KOPT-K1 (cell line): ENCODE measurements around the gene ACACA.
"Not testable (repeated sequence)": the region's sequence is repeated elsewhere in the genome, so short reads cannot be mapped to it uniquely, and the experiment has no call there.

ENCODE experiments used
- H3K27ac ChIP-seq: fragments of 200-600 bp; sonication (generic); 2 replicates; pipeline ENCODE4 v1.5.1; 2016; ENCODE audit warnings: antibody characterized with exemption, mild to moderate bottlenecking, low read depth, low read length; ENCODE audit not compliant: poor library complexity, severe bottlenecking
- H3K36me3 ChIP-seq: fragments of 200-600 bp; sonication (generic); 2 replicates; pipeline ENCODE4 v1.5.1; 2017; ENCODE audit warnings: antibody characterized with exemption, mild to moderate bottlenecking, low read length, moderate library complexity; ENCODE audit not compliant: insufficient read depth
- H3K9me3 ChIP-seq: fragments of 200-600 bp; sonication (generic); 2 replicates; pipeline ENCODE4 v1.5.1; 2017; ENCODE audit warnings: antibody characterized with exemption, low read length, mild to moderate bottlenecking; ENCODE audit not compliant: insufficient read depth, poor library complexity, severe bottlenecking

Gene ACACA

DNA sequence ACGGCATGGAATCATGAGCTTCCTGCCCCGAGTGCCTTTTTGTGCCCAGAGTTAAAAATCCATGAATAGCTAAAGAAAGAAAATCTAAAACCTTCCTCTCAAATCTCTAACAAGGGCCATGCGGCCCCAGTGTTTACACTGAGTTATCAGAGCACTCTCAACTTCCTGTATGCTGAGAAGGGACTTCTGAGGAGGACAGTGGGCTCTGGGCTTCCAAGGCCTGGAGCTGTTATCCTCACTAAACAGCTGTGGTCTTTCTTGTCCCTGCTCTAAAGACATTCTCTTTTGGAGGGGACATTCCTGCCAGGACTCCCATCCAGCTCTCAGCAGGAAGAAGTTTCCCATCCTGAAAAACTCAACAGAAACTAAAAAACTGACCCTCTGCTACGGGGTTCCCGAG, 322.3 kb downstream of the ACACA start:
- H3K36me3 ChIP-seq = peaks cover 59% of the 10 kb centered on the region
- no peaks in the 10 kb centered on the region for H3K9me3 ChIP-seq
- H3K27ac ChIP-seq = no peak overlapping the region

DNA sequence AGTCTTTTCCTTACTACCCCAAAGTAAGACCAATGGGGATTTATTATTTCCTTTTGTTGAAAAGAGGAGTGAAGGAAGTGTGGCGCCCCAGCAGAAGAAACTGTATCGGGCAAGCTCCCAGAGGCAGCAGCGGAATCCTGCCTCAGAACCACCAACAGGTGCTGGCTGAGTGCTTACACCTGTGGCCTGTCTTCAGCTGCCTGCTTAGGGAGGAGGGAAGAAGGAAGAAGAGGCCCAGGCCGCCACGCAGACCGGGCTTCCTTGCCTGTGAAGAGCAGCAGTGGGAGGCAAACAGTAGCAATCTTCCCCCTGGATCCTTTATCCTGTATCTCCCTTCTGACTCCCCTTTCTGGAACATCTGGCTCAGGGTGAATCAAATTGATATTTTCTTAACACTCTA, 323.2 kb downstream of the ACACA start:
- Histone ChIP-seq H3K9me3 (no peaks in the 10 kb centered on the region), H3K36me3 (peaks cover 50% of the 10 kb centered on the region), H3K27ac (no peak overlapping the region)

DNA sequence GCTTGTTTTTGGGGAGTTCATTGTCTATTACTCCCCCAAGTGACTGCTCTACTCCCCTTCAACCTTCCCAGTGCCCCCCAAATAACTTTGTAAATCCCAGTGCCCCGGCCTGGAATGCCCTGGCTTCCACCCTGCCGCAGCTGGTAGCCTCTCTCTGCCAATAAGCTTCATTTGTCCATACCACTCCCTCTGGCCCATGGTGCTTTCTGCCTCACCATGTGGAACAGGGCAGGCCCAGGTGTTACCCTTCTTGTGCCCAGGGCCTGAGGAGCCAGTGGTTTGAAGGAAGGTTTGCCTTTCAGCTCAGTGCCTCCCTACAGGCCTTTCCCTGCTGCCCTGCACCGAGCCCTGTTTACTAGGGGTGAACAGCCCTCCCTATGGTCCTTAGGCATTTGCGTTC, 323.7 kb downstream of the ACACA start:
- H3K9me3 ChIP-seq = no peaks in the 10 kb centered on the region
- H3K27ac ChIP-seq = no peak overlapping the region
- H3K36me3 ChIP-seq = peaks cover 45% of the 10 kb centered on the region

- H3K9me3 ChIP-seq = no peaks in the 10 kb centered on the region
- peaks cover 39% of the 10 kb centered on the region for H3K36me3 ChIP-seq
- peak overlapping the region; percentile 41 for H3K27ac ChIP-seq
Observed at GRCh38 chr17:37082311-37082860, 324.2 kb downstream of the ACACA start.

- peak overlapping the region; percentile 41 for H3K27ac ChIP-seq
- peaks cover 28% of the 10 kb centered on the region for H3K36me3 ChIP-seq
- no peaks in the 10 kb centered on the region for H3K9me3 ChIP-seq
Observed at GRCh38 chr17:37081287-37081686, 325.3 kb downstream of the ACACA start.

DNA sequence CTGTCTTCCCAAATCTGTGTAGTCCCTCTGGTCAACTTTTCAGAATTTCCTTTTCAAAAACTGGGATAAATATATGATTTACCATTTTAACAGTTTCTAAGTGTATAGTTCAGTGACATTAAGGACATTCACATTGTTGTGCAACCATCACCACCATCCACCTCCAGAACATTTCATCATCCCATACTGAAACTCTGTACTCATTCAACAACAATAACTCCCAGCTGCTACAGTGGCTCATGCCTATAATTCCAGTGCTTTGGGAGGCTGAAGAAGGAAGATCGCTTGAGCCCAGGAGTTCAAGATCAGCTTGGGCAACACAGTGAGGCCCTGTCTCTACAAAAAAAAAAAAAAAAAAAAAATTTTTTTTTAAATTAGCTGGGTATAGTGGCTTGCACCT, 326.9 kb downstream of the ACACA start:
- Histone ChIP-seq H3K9me3 (no peaks in the 10 kb centered on the region), H3K27ac (no peak overlapping the region), H3K36me3 (peaks cover 13% of the 10 kb centered on the region)

- Histone ChIP-seq H3K9me3 (no peaks in the 10 kb centered on the region), H3K36me3 (peaks cover 7% of the 10 kb centered on the region; the same call in 1 of the 2 replicates), H3K27ac (no peak overlapping the region)
Observed at GRCh38 chr17:37079065-37079708, 327.4 kb downstream of the ACACA start.

DNA sequence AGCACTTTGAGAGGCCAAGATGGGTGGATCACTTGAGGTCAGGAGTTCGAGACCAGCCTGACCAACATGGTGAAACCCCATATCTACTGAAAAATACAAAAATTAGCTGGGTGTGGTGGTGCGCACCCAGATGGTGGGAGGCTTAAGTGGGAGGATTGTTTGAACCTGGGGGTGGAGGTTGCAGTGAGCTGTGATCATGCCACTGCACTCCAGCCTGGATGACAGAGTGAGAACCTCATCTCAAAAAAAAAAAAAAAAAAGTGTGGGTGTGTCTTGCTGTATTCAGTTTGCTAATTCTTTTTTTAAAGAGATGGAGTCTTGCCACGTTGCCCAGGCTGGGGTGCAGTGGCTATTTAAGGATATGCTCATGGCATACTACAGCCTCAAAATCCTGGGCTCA, 333.2 kb downstream of the ACACA start:
- H3K27ac ChIP-seq, H3K9me3 ChIP-seq, H3K36me3 ChIP-seq: not testable (repeated sequence)

DNA sequence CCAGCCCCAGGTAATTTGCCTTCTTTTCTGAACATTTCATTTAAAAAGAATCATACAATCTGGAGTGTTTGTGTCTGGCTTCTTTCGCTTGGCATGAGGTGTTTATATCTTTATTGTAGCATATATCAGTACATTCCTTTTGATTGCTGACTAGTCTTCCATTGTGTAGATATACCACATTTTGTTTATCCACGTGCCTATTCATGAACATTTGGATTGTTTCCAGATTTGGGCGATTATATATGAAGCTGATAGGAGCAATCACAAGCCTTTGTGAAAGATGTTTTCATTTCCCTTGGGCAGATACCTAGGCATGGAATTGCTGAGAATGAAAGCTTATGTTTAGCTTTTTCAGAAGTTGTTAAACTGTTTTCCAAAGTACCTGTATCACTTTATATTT, 337.5 kb downstream of the ACACA start:
- no peak overlapping the region for H3K27ac ChIP-seq
- no peaks in the 10 kb centered on the region for H3K9me3 ChIP-seq
- H3K36me3 ChIP-seq = no peaks in the 10 kb centered on the region

DNA sequence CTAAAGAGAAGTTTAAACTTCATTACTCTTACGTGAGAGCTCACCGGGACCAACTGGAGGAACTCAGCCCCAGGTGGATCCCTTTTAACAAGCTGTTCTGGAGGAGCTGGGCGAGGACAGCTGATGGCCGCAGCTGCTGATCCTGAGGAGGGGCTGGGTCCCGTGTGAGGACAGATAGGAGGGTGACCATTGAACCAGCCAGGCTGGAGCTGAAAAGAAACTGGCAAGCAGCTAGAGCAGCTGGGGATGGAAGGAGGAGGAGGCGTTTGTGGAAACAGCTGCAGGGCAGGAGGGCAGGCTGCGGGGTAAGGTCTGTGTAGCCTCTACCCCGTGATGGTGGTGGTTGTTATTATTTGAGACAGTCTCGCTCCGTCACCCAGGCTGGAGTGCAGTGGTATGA, 338.4 kb downstream of the ACACA start:
- no peaks in the 10 kb centered on the region for H3K9me3 ChIP-seq
- H3K36me3 ChIP-seq = no peaks in the 10 kb centered on the region
- H3K27ac ChIP-seq = no peak overlapping the region

DNA sequence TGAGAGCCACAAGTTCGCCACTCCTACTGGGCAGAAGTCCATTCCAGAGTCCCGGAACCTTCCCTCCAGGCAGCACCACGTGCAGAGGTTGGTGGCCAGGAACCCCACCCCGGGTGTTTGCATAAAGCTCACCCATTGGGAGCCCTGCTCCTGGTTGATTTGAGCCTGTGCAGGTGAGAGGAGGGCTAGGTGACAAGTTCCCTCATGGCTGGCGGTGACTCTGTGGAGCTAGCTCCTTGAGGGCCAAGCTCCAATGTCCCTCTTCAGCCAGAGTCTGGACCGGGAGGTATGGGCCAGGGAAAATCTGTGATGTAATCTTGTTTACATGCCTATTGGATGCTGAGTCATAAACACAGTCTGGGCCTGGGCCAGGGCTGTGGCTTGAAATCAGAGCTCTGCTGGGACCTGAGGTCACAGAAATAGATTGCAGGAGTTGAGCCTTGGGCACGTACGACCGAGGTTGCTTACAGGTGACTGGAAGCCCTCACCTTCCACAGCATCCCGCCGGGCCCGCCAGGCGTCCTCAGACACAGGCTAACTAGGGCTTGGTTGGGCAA, 339.0 kb downstream of the ACACA start:
- no peak overlapping the region for H3K27ac ChIP-seq
- H3K9me3 ChIP-seq = no peaks in the 10 kb centered on the region
- H3K36me3 ChIP-seq = no peaks in the 10 kb centered on the region

- no peaks in the 10 kb centered on the region for H3K36me3 ChIP-seq
- no peak overlapping the region for H3K27ac ChIP-seq
- H3K9me3 ChIP-seq = no peaks in the 10 kb centered on the region
Observed at GRCh38 chr17:37066322-37067255, 340.0 kb downstream of the ACACA start.

DNA sequence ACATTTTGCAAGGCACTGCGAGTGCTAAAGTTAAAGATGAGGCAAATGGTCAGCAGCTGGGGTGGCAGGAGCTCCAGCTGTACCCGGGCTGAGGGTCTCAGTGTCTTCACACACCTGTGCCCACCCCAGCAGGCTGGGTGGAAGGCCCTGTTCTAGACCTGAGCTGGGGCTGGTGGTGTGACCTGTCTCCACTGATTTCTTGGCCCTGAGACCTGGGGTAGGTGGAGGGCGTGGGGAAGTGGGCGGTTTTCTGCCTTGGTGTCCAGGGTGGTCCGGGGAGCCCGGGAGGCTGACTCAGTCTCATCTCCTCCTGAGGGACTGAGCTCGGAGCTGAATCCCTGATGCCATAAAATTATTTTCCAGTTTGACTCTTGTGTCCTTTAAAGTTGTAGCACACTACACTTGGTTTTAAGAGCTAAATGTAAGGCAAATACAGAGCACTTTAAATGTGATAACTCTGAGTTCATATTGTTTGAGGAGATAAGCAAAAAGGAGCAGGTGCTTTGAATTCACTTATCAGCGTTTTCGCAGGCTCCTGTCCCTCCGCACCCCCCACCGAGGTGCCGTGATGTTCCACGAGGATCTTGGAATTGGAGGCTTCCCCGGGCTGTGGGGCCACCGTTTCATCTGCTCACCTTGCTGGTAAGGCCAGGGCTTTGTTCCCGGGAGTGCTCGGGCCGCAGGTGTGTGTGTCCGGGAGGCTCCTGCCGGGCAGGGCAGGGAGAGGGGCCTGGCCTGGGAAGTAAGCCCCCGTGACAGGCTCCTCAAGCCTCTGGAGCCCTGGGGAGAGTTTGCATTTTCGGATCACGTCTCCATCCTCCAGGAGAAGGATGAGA, 340.9 kb downstream of the ACACA start:
- H3K9me3 ChIP-seq = no peaks in the 10 kb centered on the region
- no peak overlapping the region for H3K27ac ChIP-seq
- H3K36me3 ChIP-seq = no peaks in the 10 kb centered on the region

- Histone ChIP-seq H3K27ac (no peak overlapping the region), H3K36me3 (no peaks in the 10 kb centered on the region), H3K9me3 (no peaks in the 10 kb centered on the region)
Observed at GRCh38 chr17:37064956-37065355, 341.7 kb downstream of the ACACA start.
